ENCODE measurements around the gene CBLIF.
"Not testable (repeated sequence)": the region's sequence is repeated elsewhere in the genome, so short reads cannot be mapped to it uniquely, and the experiment has no call there.

CBLIF gene

DNA sequence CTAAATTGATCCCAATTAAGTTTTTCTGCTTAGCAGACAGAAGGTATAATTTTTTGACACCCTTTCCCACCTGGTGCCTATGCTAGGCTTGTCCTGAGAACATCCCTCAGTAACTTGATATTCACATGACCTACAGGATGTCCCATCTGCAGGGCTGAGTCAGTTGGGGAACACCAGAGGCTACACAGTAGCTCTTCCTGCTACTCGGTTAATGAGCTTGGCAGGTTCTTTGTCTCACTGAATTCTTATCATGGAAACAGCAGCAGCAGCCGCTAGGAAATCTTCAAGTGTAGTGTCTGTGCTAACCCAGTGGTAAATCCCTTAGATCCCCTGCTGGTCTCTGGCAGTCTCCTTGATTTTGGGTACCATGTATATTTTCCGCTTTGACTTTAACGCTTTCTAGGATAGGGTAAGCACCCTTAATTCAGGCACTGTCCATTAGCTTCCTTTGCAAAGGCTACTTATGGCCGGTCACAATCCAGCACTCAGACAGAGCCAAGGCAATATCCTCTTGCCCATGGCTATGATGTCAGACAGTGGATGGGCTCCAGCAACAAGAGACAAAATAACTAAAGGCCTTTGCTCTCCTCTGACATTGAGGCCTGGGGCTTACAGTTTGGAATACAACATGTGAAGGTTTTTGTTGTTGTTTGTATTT lies 43.2 kb downstream of the CBLIF start:
- H3K4me3 ChIP-seq = no peak overlapping the region
- in situ Hi-C loops (cut with MboI; ENCODE audit: low sequenced_read_pairs) = loop anchor here (10.0 kb wide), 1 partner anchor 47 kb away; the partner anchor contains the start of gene STX3
- no peaks in the 10 kb centered on the region for H3K4me1 ChIP-seq
- no peak for DNase-seq (ENCODE audit: low spot score in 2 of 2)
- peaks cover 57% of the 10 kb centered on the region for H3K36me3 ChIP-seq (replicated peaks)
- no peaks in the 10 kb centered on the region for H3K9me3 ChIP-seq
- H3K27me3 ChIP-seq (ENCODE audit: low read depth) = no peaks in the 10 kb centered on the region

DNA sequence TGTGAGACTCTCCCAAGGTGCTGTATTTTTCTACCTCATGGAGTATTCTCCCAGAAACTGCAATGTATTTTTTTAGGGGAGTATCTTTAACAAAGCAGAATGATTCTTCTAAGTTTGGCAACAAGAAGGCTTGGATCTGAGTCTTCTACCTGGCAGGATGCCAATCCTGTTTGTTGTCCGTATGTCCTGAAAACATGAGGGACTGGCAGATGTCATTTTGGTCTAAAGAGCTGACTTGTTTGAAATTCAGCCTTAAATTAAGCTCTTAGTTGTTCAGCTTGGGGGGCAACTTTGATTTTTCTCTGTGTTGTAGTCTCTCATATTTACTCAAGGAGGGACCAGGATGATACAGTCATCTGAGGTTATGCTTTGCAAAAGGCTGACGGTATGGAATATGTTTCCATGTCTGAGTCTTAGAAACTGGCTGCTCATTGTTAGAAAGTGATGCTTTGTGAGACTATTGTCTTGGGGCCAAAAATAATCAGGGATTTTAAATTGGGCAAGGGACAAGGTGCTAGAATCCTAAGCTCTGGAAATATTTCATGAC lies 44.1 kb downstream of the CBLIF start:
- no peak for DNase-seq (ENCODE audit: low spot score in 2 of 2)
- H3K4me3 ChIP-seq = no peak overlapping the region
- in situ Hi-C loops (cut with MboI; ENCODE audit: low sequenced_read_pairs) = loop anchor here (10.0 kb wide), 1 partner anchor 46 kb away; the partner anchor contains the start of gene STX3
- peaks cover 52% of the 10 kb centered on the region for H3K36me3 ChIP-seq (replicated peaks)
- no peaks in the 10 kb centered on the region for H3K27me3 ChIP-seq (ENCODE audit: low read depth)
- no peaks in the 10 kb centered on the region for H3K9me3 ChIP-seq
- no peaks in the 10 kb centered on the region for H3K4me1 ChIP-seq

DNA sequence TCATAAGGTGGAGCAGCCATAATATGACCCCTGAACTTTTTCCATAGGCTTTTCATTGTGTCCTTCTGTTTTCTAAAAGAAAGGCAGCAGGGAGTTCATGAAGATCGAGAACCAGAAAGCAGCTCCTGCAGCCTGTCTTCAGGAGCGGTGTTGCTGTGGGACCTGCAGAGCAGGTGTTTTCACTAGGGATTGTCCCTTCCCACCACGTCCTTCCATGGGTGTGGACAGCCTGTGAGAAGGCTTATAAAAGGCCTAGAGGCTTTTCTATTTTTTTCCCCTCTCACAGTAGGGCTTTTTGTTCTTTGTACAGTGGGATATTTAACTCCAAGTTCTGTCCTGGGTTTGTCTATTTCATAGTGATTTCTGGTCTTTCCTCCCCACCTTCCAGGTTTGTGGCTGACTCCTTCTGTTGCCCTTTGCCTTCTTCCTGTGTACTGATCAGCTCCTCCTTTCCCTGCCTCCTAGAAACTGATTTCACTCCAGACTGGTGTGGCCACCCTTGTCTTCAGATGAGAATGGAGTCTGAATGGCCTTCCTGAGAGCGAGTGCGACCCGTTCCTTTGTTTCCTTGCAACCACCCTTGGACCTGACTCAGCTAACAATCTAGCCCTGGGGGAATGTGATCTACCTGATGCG lies 44.8 kb downstream of the CBLIF start:
- no peak for DNase-seq (ENCODE audit: low spot score in 2 of 2)

DNA sequence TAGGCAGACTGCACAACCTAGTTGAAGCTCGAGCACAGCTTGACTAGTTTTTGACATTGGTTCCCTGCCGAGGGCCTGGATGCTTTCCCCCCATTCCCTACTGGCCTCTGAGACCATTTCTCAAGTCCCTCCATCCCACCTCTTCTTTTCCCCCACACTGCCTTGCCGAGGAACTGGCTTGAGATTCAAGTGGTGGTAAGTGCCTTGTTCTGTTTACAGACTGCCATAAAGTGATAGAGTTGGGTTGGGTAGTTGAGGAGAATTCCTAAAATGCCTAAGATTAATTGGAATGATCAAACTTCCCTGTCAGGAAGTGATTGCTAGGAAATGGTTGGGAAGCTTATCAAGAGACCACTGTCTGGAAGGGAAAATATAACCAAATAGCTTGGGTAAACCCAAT lies 50.9 kb downstream of the CBLIF start:
- in situ Hi-C loops (cut with MboI; ENCODE audit: low sequenced_read_pairs) = no loop called here
- peaks cover 56% of the 10 kb centered on the region for H3K36me3 ChIP-seq (replicated peaks)
- H3K9me3 ChIP-seq = no peaks in the 10 kb centered on the region
- H3K27me3 ChIP-seq (ENCODE audit: low read depth) = no peaks in the 10 kb centered on the region
- DNase-seq (ENCODE audit: low spot score in 2 of 2) = no peak
- no peak overlapping the region for H3K4me3 ChIP-seq
- H3K4me1 ChIP-seq = no peaks in the 10 kb centered on the region

More for the DNA sequence above, 44.8 kb downstream of the CBLIF start:
- Histone ChIP-seq H3K27me3 (ENCODE audit: low read depth) (no peaks in the 10 kb centered on the region), H3K9me3 (no peaks in the 10 kb centered on the region), H3K4me3 (no peak overlapping the region), H3K4me1 (no peaks in the 10 kb centered on the region), H3K36me3 (replicated peaks) (peaks cover 48% of the 10 kb centered on the region)
- in situ Hi-C loops (cut with MboI; ENCODE audit: low sequenced_read_pairs) = loop anchor here (10.0 kb wide), 1 partner anchor 46 kb away; the partner anchor contains the start of gene STX3

DNA sequence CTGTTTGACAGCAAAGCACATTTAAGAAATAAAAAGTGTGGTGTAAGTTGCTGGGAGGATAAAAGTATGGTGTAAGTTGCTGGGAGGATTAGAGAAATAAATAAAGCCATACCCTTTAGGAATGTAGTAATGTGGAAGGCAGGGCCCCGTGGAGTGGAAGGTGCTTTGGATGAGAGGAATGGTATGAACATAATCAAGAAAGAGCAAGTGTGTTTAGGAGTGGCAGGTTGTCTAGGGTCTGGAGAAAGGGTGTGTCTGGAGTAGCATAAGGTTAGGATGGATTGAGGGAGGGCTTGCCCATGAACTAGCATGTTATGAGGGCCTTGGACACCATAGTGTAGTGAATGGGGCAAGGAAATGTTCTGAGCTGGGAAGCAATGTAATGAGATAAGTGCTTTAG lies 52.8 kb downstream of the CBLIF start:
- no peak for DNase-seq (ENCODE audit: low spot score in 2 of 2)
- Histone ChIP-seq H3K36me3 (replicated peaks) (peaks cover 57% of the 10 kb centered on the region), H3K4me3 (no peak overlapping the region), H3K4me1 (no peaks in the 10 kb centered on the region), H3K27me3 (ENCODE audit: low read depth) (no peaks in the 10 kb centered on the region), H3K9me3 (no peaks in the 10 kb centered on the region)
- in situ Hi-C loops (cut with MboI; ENCODE audit: low sequenced_read_pairs) = no loop called here

DNA sequence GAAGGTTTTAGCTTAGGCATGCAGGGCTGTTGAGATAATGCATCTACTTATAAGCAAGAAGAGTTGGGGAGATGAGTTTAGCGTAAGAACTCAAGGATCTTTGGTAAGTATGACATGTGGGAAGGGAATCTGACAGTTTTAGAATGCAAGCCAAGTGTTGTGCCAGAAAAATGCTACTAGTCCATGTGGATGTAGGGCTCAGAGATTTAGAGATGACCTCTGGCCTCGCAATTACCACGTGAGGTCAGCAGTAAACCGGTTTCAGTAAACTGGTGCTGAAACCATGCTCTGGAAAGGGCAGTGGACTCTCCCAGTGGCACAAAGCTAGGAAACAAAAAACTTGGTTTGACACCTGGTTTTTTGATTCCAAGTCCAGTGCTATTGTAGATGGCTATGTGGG lies 53.7 kb downstream of the CBLIF start:
- Histone ChIP-seq H3K9me3 (no peaks in the 10 kb centered on the region), H3K4me3 (no peak overlapping the region), H3K4me1 (no peaks in the 10 kb centered on the region), H3K36me3 (replicated peaks) (peaks cover 50% of the 10 kb centered on the region), H3K27me3 (ENCODE audit: low read depth) (no peaks in the 10 kb centered on the region)
- no peak for DNase-seq (ENCODE audit: low spot score in 2 of 2)
- in situ Hi-C loops (cut with MboI; ENCODE audit: low sequenced_read_pairs) = no loop called here

DNA sequence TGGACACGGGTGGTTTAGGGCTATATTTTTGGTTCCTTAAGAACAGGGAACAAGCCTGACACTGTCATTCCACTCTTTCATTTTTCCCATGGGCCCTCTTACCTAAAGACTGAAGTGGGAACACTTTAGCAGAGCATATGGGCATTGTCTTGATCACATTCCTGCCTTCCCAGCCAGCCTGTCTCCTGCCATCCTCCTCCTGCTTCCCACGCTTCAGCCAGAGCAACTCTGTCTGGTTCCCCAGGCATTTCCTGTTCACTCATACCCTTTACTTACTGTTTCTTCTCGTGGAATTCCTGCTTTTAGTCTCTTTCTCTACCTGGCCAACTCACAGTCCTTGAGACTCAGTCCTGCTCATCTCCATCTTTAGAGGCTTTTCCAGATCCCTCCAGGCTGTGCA lies 57.5 kb downstream of the CBLIF start:
- H3K27me3 ChIP-seq (ENCODE audit: low read depth) = no peaks in the 10 kb centered on the region

DNA sequence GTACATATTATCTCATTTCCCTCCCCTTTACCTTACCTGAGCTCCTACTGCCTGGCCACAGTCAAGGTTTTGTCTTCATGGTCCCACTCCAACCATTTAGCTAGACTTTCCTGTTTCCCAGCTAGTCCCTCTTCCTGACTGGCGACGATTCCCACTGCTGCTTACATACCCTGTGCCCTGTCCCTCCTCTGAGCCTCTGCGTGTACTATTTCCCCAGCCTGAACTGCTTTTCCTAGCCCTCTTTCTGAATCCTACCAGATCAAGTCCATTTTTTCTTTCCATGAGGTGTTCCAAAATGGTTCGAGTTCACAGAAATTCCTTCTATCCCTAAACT lies 58.1 kb downstream of the CBLIF start:
- no peak for DNase-seq (ENCODE audit: low spot score in 2 of 2)
- H3K27me3 ChIP-seq (ENCODE audit: low read depth) = no peaks in the 10 kb centered on the region
- no peak overlapping the region for H3K4me3 ChIP-seq
- H3K4me1 ChIP-seq = no peaks in the 10 kb centered on the region
- in situ Hi-C loops (cut with MboI; ENCODE audit: low sequenced_read_pairs) = no loop called here
- H3K36me3 ChIP-seq (replicated peaks) = peaks cover 19% of the 10 kb centered on the region
- no peaks in the 10 kb centered on the region for H3K9me3 ChIP-seq

More for the DNA sequence above, 57.5 kb downstream of the CBLIF start:
- H3K4me1 ChIP-seq = no peaks in the 10 kb centered on the region
- in situ Hi-C loops (cut with MboI; ENCODE audit: low sequenced_read_pairs) = no loop called here
- peaks cover 22% of the 10 kb centered on the region for H3K36me3 ChIP-seq (replicated peaks)
- no peaks in the 10 kb centered on the region for H3K9me3 ChIP-seq
- no peak overlapping the region for H3K4me3 ChIP-seq
- no peak for DNase-seq (ENCODE audit: low spot score in 2 of 2)

DNA sequence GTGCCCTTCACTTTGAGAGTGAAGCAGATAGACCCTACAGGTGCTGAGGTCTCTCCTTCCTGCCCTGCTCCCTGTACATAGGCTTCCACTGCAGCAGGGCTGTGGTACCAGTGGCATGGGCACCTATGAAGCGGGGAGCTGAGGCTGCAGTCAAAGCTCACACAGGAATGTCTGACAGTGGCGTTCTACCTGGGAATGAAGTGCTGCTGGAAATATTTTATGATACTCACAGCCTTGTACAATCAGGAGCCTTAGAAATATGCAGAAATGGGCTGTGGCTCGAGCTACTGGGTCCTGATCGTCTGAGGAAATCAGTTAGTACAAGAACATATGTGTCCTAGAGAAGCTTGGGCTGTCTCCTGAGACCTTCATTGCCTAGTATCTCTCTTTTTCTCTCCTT lies 59.5 kb downstream of the CBLIF start:
- Histone ChIP-seq H3K27me3 (ENCODE audit: low read depth) (no peaks in the 10 kb centered on the region), H3K4me3 (no peak overlapping the region), H3K36me3 (replicated peaks) (peaks cover 22% of the 10 kb centered on the region), H3K9me3 (no peaks in the 10 kb centered on the region), H3K4me1 (no peaks in the 10 kb centered on the region)
- in situ Hi-C loops (cut with MboI; ENCODE audit: low sequenced_read_pairs) = no loop called here
- DNase-seq (ENCODE audit: low spot score in 2 of 2) = no peak

DNA sequence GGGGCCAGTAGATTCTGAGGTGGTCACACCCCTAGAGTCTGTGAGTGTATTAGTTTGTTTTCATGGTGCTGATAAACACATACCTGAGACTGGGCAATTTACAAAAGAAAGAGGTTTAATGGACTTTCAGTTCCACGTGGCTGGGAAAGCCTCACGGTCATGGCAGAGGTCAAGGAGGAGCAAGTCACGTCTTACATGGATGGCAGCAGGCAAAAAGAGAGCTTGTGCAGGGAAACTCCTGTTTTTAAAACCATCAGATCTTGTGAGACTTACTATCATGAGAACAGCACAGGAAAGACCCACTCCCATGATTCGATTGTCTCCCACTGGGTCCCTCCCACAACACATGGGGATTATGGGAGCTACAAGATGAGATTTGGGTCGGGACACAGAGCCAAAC lies 60.9 kb downstream of the CBLIF start:
- in situ Hi-C loops (cut with MboI; ENCODE audit: low sequenced_read_pairs) = not testable (repeated sequence)
- peaks cover 18% of the 10 kb centered on the region for H3K36me3 ChIP-seq (replicated peaks)

DNA sequence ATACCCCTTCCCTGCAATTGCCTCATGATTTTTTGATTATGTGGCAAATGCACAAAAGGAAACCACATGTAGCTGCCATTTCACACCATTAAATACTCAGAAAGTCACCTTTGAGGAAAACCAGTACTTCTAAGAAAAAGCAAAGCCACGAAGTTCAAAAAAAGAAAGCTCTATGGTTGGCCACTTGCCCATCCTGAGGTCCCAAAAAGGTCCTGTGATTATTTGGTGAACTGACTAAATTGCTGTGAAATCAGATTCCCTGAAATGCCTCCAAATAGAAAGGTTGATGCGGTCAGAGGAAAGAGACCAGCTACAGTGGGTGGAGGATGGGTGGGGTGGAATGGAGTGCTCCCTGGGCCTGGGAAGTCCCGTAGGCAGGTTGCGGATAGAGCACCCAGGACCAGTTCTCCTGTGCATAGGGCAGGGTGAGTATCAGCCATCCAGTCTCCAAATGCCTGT lies 61.6 kb downstream of the CBLIF start:
- in situ Hi-C loops (cut with MboI; ENCODE audit: low sequenced_read_pairs) = no loop called here
- no peaks in the 10 kb centered on the region for H3K9me3 ChIP-seq
- peaks cover 18% of the 10 kb centered on the region for H3K36me3 ChIP-seq (replicated peaks)
- DNase-seq (ENCODE audit: low spot score in 2 of 2) = no peak
- no peaks in the 10 kb centered on the region for H3K27me3 ChIP-seq (ENCODE audit: low read depth)
- no peaks in the 10 kb centered on the region for H3K4me1 ChIP-seq
- no peak overlapping the region for H3K4me3 ChIP-seq

More for the DNA sequence above, 60.9 kb downstream of the CBLIF start:
- not testable (repeated sequence) for H3K9me3 ChIP-seq; H3K4me1 ChIP-seq; DNase-seq (ENCODE audit: low spot score in 2 of 2); H3K27me3 ChIP-seq (ENCODE audit: low read depth); H3K4me3 ChIP-seq

DNA sequence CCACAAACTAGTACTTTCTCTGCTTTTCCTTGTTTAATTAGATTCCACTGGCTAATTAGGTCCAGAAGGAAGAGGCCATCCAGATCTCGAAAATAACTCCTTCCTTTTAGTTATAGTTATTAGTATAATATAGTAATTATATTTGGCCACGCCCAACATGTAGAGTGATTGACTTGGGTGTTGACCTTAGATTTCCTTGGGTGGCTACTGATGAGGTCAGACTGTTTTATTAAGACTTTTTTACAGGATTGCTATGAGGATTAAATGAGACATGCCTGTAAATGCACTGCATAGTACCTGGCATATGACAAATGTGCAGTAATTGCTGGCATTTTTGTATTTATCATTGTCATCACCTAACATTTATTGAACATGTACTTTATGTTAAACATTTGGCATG lies 63.2 kb downstream of the CBLIF start:
- no peaks in the 10 kb centered on the region for H3K9me3 ChIP-seq
- no peak overlapping the region for H3K4me3 ChIP-seq
- no peak for DNase-seq (ENCODE audit: low spot score in 2 of 2)
- in situ Hi-C loops (cut with MboI; ENCODE audit: low sequenced_read_pairs) = no loop called here
- H3K4me1 ChIP-seq = no peaks in the 10 kb centered on the region
- H3K27me3 ChIP-seq (ENCODE audit: low read depth) = no peaks in the 10 kb centered on the region
- H3K36me3 ChIP-seq (replicated peaks) = peaks cover 16% of the 10 kb centered on the region

DNA sequence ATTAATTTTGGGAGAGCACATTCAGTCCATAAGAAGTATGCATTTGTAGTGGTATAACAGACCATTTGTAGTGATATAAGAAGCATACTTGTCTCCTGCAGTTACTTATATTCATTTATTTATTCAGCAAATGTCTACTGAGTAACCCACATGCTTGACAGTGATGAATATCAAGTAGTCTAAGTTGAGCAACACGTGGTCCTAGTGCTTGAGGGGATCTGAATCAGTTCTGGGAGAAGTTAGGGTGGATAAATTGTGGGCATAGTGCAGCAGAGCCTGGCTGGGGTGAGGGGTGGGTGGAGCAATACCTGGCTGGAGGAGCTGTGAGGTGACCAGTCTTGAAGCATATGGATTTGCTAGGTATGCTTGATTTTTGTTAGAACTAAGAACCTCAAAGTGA lies 65.8 kb downstream of the CBLIF start:
- H3K9me3 ChIP-seq = no peaks in the 10 kb centered on the region
- H3K27me3 ChIP-seq (ENCODE audit: low read depth) = no peaks in the 10 kb centered on the region
- DNase-seq (ENCODE audit: low spot score in 2 of 2) = no peak
- in situ Hi-C loops (cut with MboI; ENCODE audit: low sequenced_read_pairs) = no loop called here
- no peak overlapping the region for H3K4me3 ChIP-seq
- H3K4me1 ChIP-seq = no peaks in the 10 kb centered on the region
- peaks cover 32% of the 10 kb centered on the region for H3K36me3 ChIP-seq (replicated peaks)
